B cell (primary cell): ENCODE measurements around the gene DNM1. TPM values are rescaled to one million over a fixed set of nuclear protein-coding genes. Genes with fewer than 3 reads are reported as not detected.

Source experiments
- ATAC-seq: fragments of 200-7000 bp; cut with Tn5 transposase; one replicate; pipeline ENCODE4 v1.10.0; 2021; ENCODE audit warnings: low read depth, mild to moderate bottlenecking, moderate number of reproducible peaks, moderate library complexity
- CTCF ChIA-PET: fragments of 350-600 bp; sonication (Branson Sonifier 250); formaldehyde crosslinking; loops from one replicate; lab custom pipeline; 2021; ENCODE audit warnings: antibody characterized with exemption, inconsistent platforms; lab: Charles Lee
- POLR2A ChIA-PET: fragments of 350-600 bp; sonication (Branson Sonifier 250); formaldehyde crosslinking; loops from one replicate; lab custom pipeline; 2021; ENCODE audit warnings: antibody characterized with exemption; lab: Charles Lee
- DNase-seq: peaks from one replicate; pipeline ENCODE4 v3.0.0; 2013
- H2AFZ ChIP-seq: 2 replicates; pipeline ENCODE4 v1.6.1; 2012; ENCODE audit warnings: mild to moderate bottlenecking, low read depth, low read length; ENCODE audit not compliant: insufficient read depth, poor library complexity, severe bottlenecking
- H3K27ac ChIP-seq, 2 donors: 1 replicate in 1 of 2; 2 replicates in 1 of 2; pipeline ENCODE4 v1.5.1; 2012 to 2013; ENCODE audit warnings: low read length in 2 of 2, mild to moderate bottlenecking in 2 of 2, moderate library complexity in 1 of 2
- H3K27me3 ChIP-seq, 4 experiments: fragments of 200-600 bp in 1 of 4; sonication (generic) in 1 of 4; replicated peaks in 1 of 4; 1 replicate in 2 of 4; 2 replicates in 2 of 4; pipeline versions ENCODE4 v1.6.1 to v1.7.0; 2013 to 2016; ENCODE audit warnings: low read length in 3 of 4, mild to moderate bottlenecking in 2 of 4, mixed read lengths in 1 of 4, moderate library complexity in 1 of 4; ENCODE audit not compliant: insufficient read depth in 4 of 4, control insufficient read depth in 3 of 4; ENCODE audit errors: control extremely low read depth in 1 of 4
- H3K36me3 ChIP-seq, 2 experiments: replicated peaks in 1 of 2; 1 replicate in 1 of 2; 2 replicates in 1 of 2; pipeline versions ENCODE4 v1.6.1 to v1.7.1; 2013; ENCODE audit warnings: low read length in 1 of 2; ENCODE audit not compliant: insufficient read depth in 2 of 2, control insufficient read depth in 1 of 2; ENCODE audit errors: control extremely low read depth in 1 of 2, extremely low read depth in 1 of 2
- H3K4me1 ChIP-seq, 2 donors: fragments of 200-600 bp in 1 of 2; sonication (generic) in 1 of 2; 1 replicate in 1 of 2; 2 replicates in 1 of 2; pipeline versions ENCODE4 v1.5.1 to v1.6.1; 2013 to 2017; ENCODE audit warnings: low read length in 2 of 2; ENCODE audit not compliant: control insufficient read depth in 2 of 2, insufficient read depth in 2 of 2
- H3K4me2 ChIP-seq: replicated peaks from 2 replicates; pipeline ENCODE3; 2012; ENCODE audit warnings: mild to moderate bottlenecking, low read depth, low read length; ENCODE audit not compliant: poor library complexity, severe bottlenecking
- H3K4me3 ChIP-seq, 5 experiments: fragments of 200-600 bp in 1 of 5; sonication (generic) in 1 of 5; 1 replicate in 3 of 5; 2 replicates in 2 of 5; pipeline versions ENCODE4 v1.5.1 to v1.7.0; 2011 to 2016; ENCODE audit warnings: low read length in 4 of 5, mild to moderate bottlenecking in 4 of 5, low read depth in 2 of 5, control low read depth in 1 of 5, moderate library complexity in 1 of 5; ENCODE audit not compliant: insufficient read depth in 1 of 5; ENCODE audit errors: control extremely low read depth in 1 of 5, extremely low read depth in 1 of 5
- H3K79me2 ChIP-seq: fragments of 200-600 bp; sonication (generic); one replicate; pipeline ENCODE4 v1.6.0; 2016; ENCODE audit warnings: low read length; ENCODE audit not compliant: control insufficient read depth, insufficient read depth
- H3K9ac ChIP-seq: fragments of 200-600 bp; sonication (generic); 2 replicates; pipeline ENCODE4 v1.6.1; 2017; ENCODE audit warnings: mild to moderate bottlenecking, low read length, moderate library complexity
- H3K9me3 ChIP-seq, 3 donors: one replicate each; pipeline versions ENCODE4 v1.6.1 to v1.7.1; 2013; ENCODE audit warnings: low read length in 2 of 3; ENCODE audit not compliant: control insufficient read depth in 2 of 3, insufficient read depth in 1 of 3; ENCODE audit errors: control extremely low read depth in 1 of 3
- H4K20me1 ChIP-seq: 2 replicates; pipeline ENCODE4 v1.6.0; 2012; ENCODE audit warnings: mild to moderate bottlenecking, low read length; ENCODE audit not compliant: insufficient read depth, control insufficient read depth, poor library complexity, severe bottlenecking
- H3K27ac Mint-ChIP-seq: one replicate; pipeline ENCODE4 v1.8.0; 2021; ENCODE audit warnings: mixed read lengths
- H3K27me3 Mint-ChIP-seq: one replicate; pipeline ENCODE4 v1.8.0; 2021; ENCODE audit warnings: mixed read lengths
- H3K4me1 Mint-ChIP-seq: one replicate; pipeline ENCODE4 v1.8.0; 2021; ENCODE audit warnings: mixed read lengths
- H3K4me3 Mint-ChIP-seq: one replicate; pipeline ENCODE4 v1.8.0; 2021; ENCODE audit warnings: mixed read lengths
- H3K9me3 Mint-ChIP-seq: one replicate; pipeline ENCODE4 v1.8.0; 2022; ENCODE audit warnings: mixed read lengths; ENCODE audit not compliant: insufficient read depth
- EZH2 ChIP-seq: IDR thresholded peaks from 2 replicates; pipeline ENCODE4 v1.6.1; 2012; ENCODE audit warnings: borderline replicate concordance, low read depth, mild to moderate bottlenecking, moderate library complexity, low read length; ENCODE audit not compliant: insufficient read depth, poor library complexity, severe bottlenecking
- WGBS: methylation state at CpG from one replicate; pipeline ENCODE4 v1.1.5; 2013; ENCODE audit warnings: missing lambda C conversion rate; ENCODE audit not compliant: insufficient coverage; 5-methylcytosine and 5-hydroxymethylcytosine counted together
- intact Hi-C: fragments of 100-400 bp; cut with micrococcal nuclease; formaldehyde crosslinking; loops from one replicate; pipeline ENCODE4 v1.10.0; 2022
- polyA plus RNA-seq: library from polyadenylated mRNA; depleted of rRNA; stranded (reverse); fragments of >200 nt; gene quantifications from 2 replicates; pipeline ENCODE4 v1.2.3, GENCODE V29; 2012
- total RNA-seq, 2 donors: library from RNA; stranded (reverse); fragments of 120-200 nt in 1 of 2; gene quantifications; 1 replicate in 1 of 2; 2 replicates in 1 of 2; pipeline versions ENCODE4 v1.2.3 to v1.2.4, GENCODE V29; 2013 to 2022
- TF ChIP-seq, protein P1 (sequence below): fragments of 200-600 bp; IDR thresholded peaks from one replicate; pipeline ENCODE4 v1.8.0; 2022; ENCODE audit warnings: antibody characterized with exemption, mild to moderate bottlenecking

The DNM1 gene
- total and polyA plus RNA-seq, 2 donors (not counting 1 experiment from before 2014, with no cell fraction given) = 0.63 to 1.3 TPM

DNA sequence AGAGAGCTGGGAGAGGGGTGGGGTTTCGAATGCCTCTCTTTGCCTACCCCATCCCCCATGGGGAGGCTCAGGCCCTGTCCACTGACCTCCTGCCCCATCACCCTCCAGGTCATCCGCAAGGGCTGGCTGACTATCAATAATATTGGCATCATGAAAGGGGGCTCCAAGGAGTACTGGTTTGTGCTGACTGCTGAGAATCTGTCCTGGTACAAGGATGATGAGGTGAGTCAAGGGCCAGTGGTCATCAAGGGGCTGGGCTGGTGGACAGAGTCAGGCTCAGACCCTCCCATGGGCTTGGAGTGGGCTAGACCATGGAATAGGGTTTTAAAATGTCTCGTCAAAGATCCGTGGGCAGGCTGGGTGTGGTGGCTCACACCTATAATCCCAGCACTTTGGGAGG is 38.9 kb downstream of the DNM1 start:
- TF ChIP-seq, protein P1, sequence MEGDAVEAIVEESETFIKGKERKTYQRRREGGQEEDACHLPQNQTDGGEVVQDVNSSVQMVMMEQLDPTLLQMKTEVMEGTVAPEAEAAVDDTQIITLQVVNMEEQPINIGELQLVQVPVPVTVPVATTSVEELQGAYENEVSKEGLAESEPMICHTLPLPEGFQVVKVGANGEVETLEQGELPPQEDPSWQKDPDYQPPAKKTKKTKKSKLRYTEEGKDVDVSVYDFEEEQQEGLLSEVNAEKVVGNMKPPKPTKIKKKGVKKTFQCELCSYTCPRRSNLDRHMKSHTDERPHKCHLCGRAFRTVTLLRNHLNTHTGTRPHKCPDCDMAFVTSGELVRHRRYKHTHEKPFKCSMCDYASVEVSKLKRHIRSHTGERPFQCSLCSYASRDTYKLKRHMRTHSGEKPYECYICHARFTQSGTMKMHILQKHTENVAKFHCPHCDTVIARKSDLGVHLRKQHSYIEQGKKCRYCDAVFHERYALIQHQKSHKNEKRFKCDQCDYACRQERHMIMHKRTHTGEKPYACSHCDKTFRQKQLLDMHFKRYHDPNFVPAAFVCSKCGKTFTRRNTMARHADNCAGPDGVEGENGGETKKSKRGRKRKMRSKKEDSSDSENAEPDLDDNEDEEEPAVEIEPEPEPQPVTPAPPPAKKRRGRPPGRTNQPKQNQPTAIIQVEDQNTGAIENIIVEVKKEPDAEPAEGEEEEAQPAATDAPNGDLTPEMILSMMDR = no peak
- no peak for TF ChIP-seq EZH2
- no peaks in the 10 kb centered on the region for H3K79me2 ChIP-seq
- peaks cover 5 to 9% of the 10 kb centered on the region in 2 donors for H3K4me1 ChIP-seq
- Mint-ChIP-seq H3K4me1 (peaks cover 13% of the 10 kb centered on the region), H3K4me3 (no peak overlapping the region), H3K27me3 (peaks cover 33% of the 10 kb centered on the region), H3K27ac (no peak overlapping the region), H3K9me3 (no peaks in the 10 kb centered on the region)
- no peaks in the 10 kb centered on the region for H4K20me1 ChIP-seq
- H3K27ac ChIP-seq = no peak overlapping the region
- peaks cover 0 to 3% (median 0%) of the 10 kb centered on the region in 3 donors for H3K9me3 ChIP-seq
- intact Hi-C loops = no loop called here
- WGBS = 90% methylated on average over 2 of the region's 4 CpGs
- no peak for DNase-seq
- POLR2A ChIA-PET = no interaction called here
- CTCF ChIA-PET = no interaction called here
- H3K36me3 ChIP-seq = no peaks in the 10 kb centered on the region
- peaks cover 0 to 32% (median 7%) of the 10 kb centered on the region in 4 experiments for H3K27me3 ChIP-seq
- no peak overlapping the region for H3K4me2 ChIP-seq
- no peak overlapping the region for H2AFZ ChIP-seq
- no peak for ATAC-seq
- no peak overlapping the region for H3K4me3 ChIP-seq
- no peak overlapping the region for H3K9ac ChIP-seq

DNA sequence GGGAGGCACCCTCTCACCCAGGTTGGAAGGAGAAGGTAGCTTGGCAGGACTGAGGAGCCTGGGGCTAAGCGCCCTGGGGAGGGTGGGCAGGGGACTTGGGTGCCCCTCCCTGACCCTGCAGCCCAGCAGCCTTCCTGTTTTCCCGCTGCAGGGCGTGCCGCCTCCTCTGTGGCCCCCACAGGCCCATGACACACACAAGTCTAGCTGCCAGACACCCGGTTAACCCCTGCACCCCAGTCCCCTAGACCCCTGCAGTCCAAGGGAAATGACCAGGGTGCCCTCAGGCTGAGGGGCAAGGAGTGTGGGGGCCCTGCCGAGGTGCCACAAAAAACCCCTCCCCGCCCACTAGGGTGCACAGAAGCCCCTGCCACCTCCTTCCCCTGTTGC is 39.6 kb downstream of the DNM1 start:
- Mint-ChIP-seq H3K27ac (no peak overlapping the region), H3K27me3 (peaks cover 33% of the 10 kb centered on the region), H3K4me1 (peaks cover 13% of the 10 kb centered on the region), H3K9me3 (no peaks in the 10 kb centered on the region), H3K4me3 (no peak overlapping the region)
- intact Hi-C loops = no loop called here
- no peaks in the 10 kb centered on the region for H3K36me3 ChIP-seq
- H3K79me2 ChIP-seq = no peaks in the 10 kb centered on the region
- CTCF ChIA-PET = no interaction called here
- H2AFZ ChIP-seq = no peak overlapping the region
- POLR2A ChIA-PET = no interaction called here
- H3K4me2 ChIP-seq = no peak overlapping the region
- TF ChIP-seq, protein P1 = no peak
- TF ChIP-seq EZH2 = no peak
- peaks cover 5 to 9% of the 10 kb centered on the region in 2 donors for H3K4me1 ChIP-seq
- no peaks in the 10 kb centered on the region for H4K20me1 ChIP-seq
- no peak overlapping the region for H3K4me3 ChIP-seq
- H3K9me3 ChIP-seq = peaks cover 0 to 3% (median 0%) of the 10 kb centered on the region in 3 donors
- no peak for ATAC-seq
- no peak overlapping the region for H3K9ac ChIP-seq
- H3K27me3 ChIP-seq = peaks cover 0 to 32% (median 7%) of the 10 kb centered on the region in 4 experiments
- WGBS = 8% methylated on average over 2 of the region's 7 CpGs
- no peak for DNase-seq
- H3K27ac ChIP-seq = no peak overlapping the region
